ENCODE data around the gene MYH7. TPM values are rescaled to one million over a fixed set of nuclear protein-coding genes. Genes with fewer than 3 reads are reported as not detected.

MYH7 gene
- total RNA-seq, 1 donor from 2014 or later, result not detected

DNA sequence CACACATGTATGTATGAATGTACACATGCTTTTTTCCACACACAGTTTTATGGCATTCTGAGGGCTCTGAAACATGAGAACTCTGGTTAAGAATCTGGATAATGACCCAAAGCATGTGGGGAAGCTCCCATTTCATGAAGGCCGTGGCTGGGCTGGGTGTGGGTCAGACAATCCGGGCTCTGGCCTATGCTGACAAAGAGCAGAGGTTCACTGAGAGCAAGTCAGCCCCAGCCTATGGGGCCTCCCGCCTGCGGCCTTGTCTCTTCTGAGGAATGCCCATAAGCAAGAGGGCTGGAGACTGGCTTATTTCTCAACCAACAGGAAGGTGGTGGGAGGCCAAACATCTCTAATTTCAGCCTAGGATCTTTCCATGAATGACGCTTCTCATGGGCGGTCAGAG lies 35.9 kb downstream of the MYH7 start:
- TF ChIP-seq, protein P1, sequence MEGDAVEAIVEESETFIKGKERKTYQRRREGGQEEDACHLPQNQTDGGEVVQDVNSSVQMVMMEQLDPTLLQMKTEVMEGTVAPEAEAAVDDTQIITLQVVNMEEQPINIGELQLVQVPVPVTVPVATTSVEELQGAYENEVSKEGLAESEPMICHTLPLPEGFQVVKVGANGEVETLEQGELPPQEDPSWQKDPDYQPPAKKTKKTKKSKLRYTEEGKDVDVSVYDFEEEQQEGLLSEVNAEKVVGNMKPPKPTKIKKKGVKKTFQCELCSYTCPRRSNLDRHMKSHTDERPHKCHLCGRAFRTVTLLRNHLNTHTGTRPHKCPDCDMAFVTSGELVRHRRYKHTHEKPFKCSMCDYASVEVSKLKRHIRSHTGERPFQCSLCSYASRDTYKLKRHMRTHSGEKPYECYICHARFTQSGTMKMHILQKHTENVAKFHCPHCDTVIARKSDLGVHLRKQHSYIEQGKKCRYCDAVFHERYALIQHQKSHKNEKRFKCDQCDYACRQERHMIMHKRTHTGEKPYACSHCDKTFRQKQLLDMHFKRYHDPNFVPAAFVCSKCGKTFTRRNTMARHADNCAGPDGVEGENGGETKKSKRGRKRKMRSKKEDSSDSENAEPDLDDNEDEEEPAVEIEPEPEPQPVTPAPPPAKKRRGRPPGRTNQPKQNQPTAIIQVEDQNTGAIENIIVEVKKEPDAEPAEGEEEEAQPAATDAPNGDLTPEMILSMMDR (IDR thresholded peaks at IDR 0.05; ENCODE audit: partially characterized antibody, unreplicated experiment), result no peak
- DNase-seq, result no peak
- no peak overlapping the region for H3K4me3 Mint-ChIP-seq (ENCODE audit: unreplicated experiment)
- H3K27me3 Mint-ChIP-seq (ENCODE audit: unreplicated experiment), result peaks cover 9% of the 10 kb centered on the region
- H3K4me1 Mint-ChIP-seq (ENCODE audit: low read depth, unreplicated experiment), result no peaks in the 10 kb centered on the region
- no peak overlapping the region for H3K27ac Mint-ChIP-seq (ENCODE audit: unreplicated experiment)
- peaks cover 7% of the 10 kb centered on the region for H3K9me3 Mint-ChIP-seq (ENCODE audit: unreplicated experiment)
- no peaks in the 10 kb centered on the region for H3K36me3 Mint-ChIP-seq (ENCODE audit: unreplicated experiment)

DNA sequence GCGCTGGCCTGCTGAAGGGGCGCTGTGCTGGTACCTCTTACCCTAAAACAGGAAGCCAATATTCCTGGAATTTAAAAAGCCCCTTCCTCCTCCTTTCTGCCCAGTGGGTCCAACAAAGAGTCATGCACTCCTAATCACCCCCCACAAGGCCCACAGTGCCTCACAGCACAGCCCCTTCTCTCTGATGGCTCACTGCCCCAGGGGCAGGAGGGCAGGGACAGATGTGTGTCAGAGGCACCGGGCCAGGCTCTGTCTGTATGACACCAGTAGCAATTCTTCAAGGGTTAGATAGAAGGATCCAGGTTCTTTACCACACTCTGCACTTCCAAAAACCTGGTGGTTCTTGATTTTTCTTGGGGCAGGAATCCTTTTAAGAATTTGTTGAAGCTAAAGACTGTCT lies 36.3 kb downstream of the MYH7 start:
- TF ChIP-seq, protein P1 (IDR thresholded peaks at IDR 0.05; ENCODE audit: partially characterized antibody, unreplicated experiment), result no peak
- peaks cover 9% of the 10 kb centered on the region for H3K27me3 Mint-ChIP-seq (ENCODE audit: unreplicated experiment)
- no peak overlapping the region for H3K27ac Mint-ChIP-seq (ENCODE audit: unreplicated experiment)

DNA sequence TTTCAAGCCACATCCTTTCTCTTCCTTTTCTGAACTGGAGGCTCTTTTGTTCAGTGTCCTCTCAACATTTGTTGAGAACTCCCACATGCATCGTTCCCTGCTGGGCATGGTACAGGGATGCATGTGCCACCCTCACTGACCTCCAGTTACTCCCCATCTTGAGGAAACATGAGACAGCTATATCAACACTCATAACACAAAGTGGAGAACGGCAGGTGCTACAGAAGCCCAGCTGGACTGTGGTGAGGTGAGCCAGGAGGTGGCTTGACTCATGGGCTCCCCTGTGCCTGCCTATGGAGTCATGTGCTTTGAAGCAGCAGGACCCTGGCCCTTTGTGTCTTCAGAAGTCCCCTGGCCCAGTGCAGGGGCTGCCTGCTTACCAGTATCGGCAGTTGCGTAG lies 37.1 kb downstream of the MYH7 start:
- no peaks in the 10 kb centered on the region for H3K36me3 Mint-ChIP-seq (ENCODE audit: unreplicated experiment)
- H3K9me3 Mint-ChIP-seq (ENCODE audit: unreplicated experiment), result peaks cover 4% of the 10 kb centered on the region
- H3K27ac Mint-ChIP-seq (ENCODE audit: unreplicated experiment), result no peak overlapping the region
- no peak overlapping the region for H3K4me3 Mint-ChIP-seq (ENCODE audit: unreplicated experiment)
- H3K27me3 Mint-ChIP-seq (ENCODE audit: unreplicated experiment), result peaks cover 9% of the 10 kb centered on the region
- DNase-seq, result no peak
- H3K4me1 Mint-ChIP-seq (ENCODE audit: low read depth, unreplicated experiment), result no peaks in the 10 kb centered on the region
- TF ChIP-seq, protein P1 (IDR thresholded peaks at IDR 0.05; ENCODE audit: partially characterized antibody, unreplicated experiment), result no peak

More for the DNA sequence above, 36.3 kb downstream of the MYH7 start:
- no peaks in the 10 kb centered on the region for H3K4me1 Mint-ChIP-seq (ENCODE audit: low read depth, unreplicated experiment)
- H3K9me3 Mint-ChIP-seq (ENCODE audit: unreplicated experiment), result peaks cover 8% of the 10 kb centered on the region
- no peaks in the 10 kb centered on the region for H3K36me3 Mint-ChIP-seq (ENCODE audit: unreplicated experiment)
- DNase-seq, result no peak
- H3K4me3 Mint-ChIP-seq (ENCODE audit: unreplicated experiment), result no peak overlapping the region

DNA sequence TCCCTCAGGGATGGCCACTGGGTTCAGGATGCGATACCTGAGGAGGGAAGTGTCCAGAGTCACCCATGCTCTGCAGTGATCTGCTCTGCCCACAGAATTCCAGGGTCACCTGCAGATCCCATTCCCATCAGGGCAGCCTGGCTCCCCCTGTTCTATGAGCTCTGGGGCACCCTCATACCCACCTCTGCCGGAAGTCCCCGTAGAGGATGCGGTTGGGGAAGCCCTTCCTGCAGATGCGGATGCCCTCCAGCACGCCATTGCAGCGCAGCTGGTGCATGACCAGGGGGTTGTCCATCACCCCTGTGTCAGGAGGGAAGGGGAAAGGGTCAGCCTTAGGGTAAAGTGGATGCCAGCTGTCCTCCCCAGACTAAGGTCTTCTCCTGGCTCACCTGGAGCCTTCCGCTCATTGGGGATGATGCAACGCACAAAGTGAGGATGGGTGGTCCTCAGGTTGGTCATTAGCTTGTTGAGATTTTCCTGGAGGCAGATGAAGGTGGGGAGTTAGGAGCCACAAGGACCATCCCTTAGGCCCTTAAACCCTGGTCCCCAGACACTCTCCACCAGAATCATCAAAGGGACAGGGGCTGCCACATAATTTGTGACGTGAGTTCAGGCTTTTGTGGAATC lies 38.6 kb downstream of the MYH7 start:
- TF ChIP-seq, protein P1 (IDR thresholded peaks at IDR 0.05; ENCODE audit: partially characterized antibody, unreplicated experiment), result no peak
- peaks cover 7% of the 10 kb centered on the region for H3K27me3 Mint-ChIP-seq (ENCODE audit: unreplicated experiment)
- H3K9me3 Mint-ChIP-seq (ENCODE audit: unreplicated experiment), result peaks cover 4% of the 10 kb centered on the region
- no peak for DNase-seq
- no peak overlapping the region for H3K27ac Mint-ChIP-seq (ENCODE audit: unreplicated experiment)
- no peaks in the 10 kb centered on the region for H3K36me3 Mint-ChIP-seq (ENCODE audit: unreplicated experiment)
- no peaks in the 10 kb centered on the region for H3K4me1 Mint-ChIP-seq (ENCODE audit: low read depth, unreplicated experiment)
- H3K4me3 Mint-ChIP-seq (ENCODE audit: unreplicated experiment), result no peak overlapping the region

DNA sequence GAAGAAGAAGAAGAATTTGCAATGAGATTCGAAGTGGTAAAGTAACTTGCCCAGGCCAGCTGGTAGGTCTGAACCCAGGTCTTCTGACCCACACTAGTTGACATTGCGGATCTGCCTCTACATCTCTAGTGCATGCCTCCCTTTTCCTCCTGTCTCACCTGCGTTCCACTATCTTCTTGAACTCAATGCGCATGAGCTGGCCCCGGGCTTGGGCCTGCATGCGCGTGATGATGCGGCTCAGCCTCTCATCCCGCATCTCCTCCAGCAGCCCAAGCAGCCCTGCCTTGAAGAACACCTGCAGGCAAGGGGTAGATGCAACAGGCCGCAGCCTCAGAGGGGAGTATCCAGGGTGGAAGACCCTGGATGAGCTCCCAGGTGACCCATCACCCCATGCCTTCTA lies 39.3 kb downstream of the MYH7 start:
- no peak overlapping the region for H3K4me3 Mint-ChIP-seq (ENCODE audit: unreplicated experiment)
- H3K9me3 Mint-ChIP-seq (ENCODE audit: unreplicated experiment), result peaks cover 2% of the 10 kb centered on the region
- peaks cover 4% of the 10 kb centered on the region for H3K27me3 Mint-ChIP-seq (ENCODE audit: unreplicated experiment)
- H3K27ac Mint-ChIP-seq (ENCODE audit: unreplicated experiment), result no peak overlapping the region
- no peak for DNase-seq
- H3K36me3 Mint-ChIP-seq (ENCODE audit: unreplicated experiment), result no peaks in the 10 kb centered on the region
- no peaks in the 10 kb centered on the region for H3K4me1 Mint-ChIP-seq (ENCODE audit: low read depth, unreplicated experiment)
- TF ChIP-seq, protein P1 (IDR thresholded peaks at IDR 0.05; ENCODE audit: partially characterized antibody, unreplicated experiment), result no peak

Measured in glutamatergic neuron (in vitro differentiated cells).